Stimulated activated CD8-positive, alpha-beta memory T cell treated with anti-CD3 and anti-CD28 coated beads, Interleukin-15, amount 100 ng/mL, for 48 hours (primary cell): ENCODE data around the gene TGFA.
A peak's percentile ranks its signal among the peaks of the same experiment; 100 is the strongest.

ENCODE experiments used
- DNase-seq, 2 donors: peaks; one replicate each; pipeline ENCODE4 v3.0.0-alpha.2; 2020; ENCODE audit warnings: low read depth in 2 of 2

TGFA gene

DNA sequence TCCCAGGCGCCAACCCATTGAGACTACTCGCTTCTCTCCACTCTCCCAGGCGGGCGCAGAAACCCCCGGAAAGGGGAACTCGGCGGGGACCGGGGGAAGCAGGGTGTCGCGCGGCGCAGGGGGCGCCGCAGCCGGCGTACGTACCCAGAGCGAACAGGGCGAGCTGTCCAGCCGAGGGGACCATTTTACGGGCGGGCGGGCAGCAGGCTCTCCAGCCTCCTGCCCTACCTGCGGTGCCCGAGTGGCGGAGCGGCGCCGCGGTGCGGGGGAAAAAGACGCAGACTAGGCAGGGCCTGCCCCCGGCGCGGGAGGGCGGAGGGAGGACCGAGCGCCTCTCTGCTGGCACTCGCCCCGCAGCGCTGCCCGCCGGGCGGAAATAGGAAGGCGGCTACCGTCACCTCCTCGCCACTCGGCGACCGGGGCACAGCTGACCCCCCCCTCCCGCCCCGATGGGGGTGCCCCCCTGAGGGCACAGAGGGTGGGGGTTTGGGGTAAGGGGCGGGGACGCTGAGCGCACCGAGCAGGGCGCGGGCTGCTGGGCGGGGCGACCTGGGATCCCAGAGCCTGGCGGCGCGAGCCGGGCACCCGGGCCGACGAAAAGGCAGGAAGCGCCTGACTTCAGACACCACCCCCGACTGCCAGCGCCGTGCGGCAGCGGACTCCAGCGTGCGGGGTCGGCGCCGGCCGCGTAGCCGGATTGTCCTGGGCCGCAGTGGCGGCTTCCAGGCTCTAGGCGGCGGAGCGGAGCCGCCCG is at the start of gene TGFA:
TSS of gene TGFA (minus strand) at position 243 of the 754 bp plus-strand sequence. CDS start at position 184, 59 bp downstream.
- peak; percentile 47 to 54 for DNase-seq

DNA sequence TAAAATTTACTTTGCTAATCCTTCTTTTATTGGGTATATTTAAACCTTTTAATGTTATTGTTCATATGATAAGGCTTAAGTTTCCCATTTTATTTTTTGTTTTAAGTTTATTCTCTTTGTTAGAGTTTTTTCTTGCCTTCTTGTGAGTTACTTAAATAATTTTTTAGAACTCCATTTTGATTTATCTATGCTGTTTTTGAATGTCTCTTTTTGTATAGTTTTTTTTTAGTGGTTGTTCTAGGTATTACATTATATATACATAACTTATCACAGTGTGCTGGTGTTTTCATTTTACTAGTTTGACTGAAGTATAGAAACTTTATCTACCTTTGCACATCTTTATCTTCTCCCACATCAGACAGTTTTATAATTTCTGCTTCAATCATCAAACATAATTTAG is 49.4 kb upstream of the TGFA start:
- no peak for DNase-seq

DNA sequence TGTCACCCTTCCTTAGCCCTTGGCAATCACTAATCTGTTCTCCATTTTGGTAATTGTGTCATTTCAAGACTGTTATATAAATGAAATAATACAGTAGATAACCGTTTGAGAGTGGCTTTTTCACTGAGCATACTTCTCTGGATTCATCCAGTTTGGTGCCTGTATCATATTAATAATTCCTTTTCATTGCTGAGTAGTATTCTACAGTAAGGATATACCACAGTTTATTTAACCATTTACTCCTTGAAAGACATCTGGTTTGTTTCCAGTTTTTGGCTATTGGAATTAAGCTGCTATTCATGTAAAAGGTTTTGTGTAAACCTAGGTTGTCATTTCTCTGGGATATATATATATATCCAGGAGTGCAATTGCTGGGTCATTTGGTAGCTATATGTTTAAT is 44.6 kb upstream of the TGFA start:
- DNase-seq, result no peak

DNA sequence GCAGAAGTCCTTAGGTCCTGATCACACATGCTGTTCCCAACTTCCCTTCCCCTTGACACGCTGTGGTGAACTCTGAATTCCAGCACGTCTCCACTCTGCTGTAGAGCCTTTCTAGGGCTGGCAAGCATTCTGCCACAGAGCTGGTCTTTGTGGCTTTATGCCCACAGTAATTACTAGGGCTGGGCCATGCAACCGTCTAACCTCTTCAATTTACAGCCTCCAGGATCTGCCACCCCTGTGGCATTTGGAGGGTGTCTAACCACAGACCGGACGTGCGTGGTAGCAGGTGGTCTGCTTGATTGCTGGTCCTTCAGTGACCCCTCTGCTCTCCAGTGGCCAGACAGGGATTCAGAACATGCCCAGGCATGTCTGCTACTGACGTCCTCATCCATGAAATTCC is 43.1 kb upstream of the TGFA start:
- no peak for DNase-seq

DNA sequence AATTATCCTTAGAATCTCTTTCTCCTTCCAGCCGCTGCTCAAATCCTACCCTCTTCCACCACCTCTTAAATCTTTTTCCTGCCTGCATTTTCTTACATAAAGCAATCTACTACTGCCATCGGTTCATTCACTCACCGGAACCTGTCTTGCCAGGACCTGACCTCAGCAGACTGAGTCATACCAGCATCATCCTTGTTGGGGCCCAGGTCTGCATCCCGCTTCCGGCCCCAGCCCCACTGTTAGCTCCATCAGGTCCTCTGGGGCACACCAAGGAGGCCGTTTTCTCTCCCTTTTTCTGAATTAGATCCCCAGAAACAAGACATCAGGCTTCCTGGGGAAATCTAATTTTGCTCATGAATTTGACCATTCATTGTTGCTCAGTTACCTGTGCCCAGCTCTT is 42.7 kb upstream of the TGFA start:
- DNase-seq, result no peak

DNA sequence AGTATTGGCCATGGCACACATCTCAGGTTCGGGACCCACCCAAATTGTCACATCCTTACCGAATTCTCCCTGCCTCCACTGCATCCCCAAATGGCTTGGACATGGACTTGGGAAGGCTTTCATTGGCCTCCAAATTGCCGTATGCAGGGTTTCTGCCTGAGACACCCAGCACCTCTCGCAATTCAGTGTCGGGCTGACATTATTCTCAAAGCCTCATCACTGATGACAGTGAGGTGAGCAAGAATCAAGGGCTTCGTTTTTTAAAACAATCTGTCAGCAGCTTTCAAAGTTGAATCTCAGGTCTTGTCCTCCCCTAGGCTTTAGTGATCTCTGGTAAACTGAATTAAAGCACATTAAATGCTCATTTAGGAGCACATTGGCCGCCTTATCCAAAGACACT is 29.5 kb upstream of the TGFA start:
- no peak for DNase-seq

DNA sequence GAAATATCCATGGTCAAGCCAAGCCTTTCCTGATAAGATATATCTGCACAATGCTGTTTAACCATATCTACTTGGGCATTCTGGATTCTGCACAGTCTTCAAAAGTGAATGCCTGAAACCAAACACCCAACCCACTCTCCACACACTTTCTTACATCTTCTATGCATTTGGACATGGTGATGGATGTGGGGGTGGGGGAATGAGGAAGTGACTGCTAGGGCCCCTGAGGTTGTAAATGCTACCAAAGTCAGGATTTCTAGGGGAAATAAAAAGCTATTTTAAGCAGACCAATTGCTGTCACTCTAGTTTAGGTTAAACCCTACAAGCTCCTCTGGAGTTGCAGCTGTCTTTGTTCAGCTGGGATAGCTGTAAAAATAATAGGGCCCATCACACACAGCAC is 26.7 kb upstream of the TGFA start:
- DNase-seq, result no peak

DNA sequence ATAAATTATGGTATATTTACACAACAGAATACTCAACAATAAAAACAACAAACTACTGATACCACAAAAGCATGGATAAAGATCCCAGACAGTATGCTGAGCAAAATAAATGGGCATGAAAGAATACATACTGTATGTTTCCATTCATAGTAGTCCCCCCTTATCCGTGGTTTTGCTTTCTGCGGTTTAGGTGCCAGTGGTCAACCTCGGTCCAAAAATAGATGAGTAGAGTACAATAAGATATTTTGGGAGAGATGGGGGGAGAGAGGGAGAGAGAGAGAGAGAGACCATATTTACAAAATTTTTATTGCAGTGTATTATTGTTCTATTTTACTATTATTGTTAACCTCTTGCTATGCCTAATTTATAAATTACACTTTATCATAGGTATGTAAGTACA is 21.0 kb upstream of the TGFA start:
- no peak for DNase-seq

DNA sequence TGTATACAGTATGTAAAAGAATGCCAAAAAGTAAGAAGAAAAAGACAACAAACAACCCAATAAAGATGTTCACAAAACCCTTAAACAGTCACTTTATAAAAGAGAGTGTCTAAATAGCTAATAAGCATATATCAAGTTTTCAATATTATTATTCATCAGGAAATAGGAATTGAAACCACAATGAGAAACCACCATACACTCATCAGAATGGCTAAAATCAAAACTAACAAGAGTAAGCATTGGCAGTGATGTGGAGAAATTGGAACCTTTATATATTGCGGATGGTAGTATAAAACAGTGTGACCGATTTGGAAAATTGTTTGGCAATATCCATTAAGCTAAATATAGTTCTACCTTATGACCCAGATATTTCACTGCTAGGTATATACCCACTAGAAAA is 20.5 kb upstream of the TGFA start:
- DNase-seq, result no peak

DNA sequence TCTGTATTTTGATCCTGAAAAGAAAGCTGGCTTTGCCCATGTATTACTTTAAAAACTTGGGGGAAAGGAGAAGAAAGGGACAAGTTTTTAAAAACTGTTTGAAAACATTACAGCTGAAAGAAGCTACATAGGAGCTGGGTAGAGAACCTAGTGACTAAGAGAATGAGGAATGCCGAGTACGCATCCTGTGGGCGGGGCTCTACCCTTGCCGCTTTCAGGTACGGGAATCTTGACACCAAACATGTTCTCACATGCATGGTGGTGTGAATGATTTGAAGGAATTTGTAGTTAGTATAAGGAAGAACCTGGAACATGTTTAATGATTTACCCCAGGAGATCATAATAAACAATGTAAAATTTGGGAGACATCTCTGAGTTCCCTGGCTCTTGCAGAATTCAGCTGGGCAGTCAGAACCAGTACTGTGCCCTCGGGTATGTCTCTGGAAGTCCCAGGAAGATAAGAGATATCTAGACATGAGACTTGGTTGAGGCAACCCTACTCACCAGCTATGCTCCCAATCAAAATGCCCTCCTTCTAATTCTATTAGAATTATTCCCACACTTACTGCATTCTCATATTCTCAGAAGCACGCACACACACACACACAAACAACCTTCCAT is 16.5 kb upstream of the TGFA start:
- DNase-seq, result no peak

DNA sequence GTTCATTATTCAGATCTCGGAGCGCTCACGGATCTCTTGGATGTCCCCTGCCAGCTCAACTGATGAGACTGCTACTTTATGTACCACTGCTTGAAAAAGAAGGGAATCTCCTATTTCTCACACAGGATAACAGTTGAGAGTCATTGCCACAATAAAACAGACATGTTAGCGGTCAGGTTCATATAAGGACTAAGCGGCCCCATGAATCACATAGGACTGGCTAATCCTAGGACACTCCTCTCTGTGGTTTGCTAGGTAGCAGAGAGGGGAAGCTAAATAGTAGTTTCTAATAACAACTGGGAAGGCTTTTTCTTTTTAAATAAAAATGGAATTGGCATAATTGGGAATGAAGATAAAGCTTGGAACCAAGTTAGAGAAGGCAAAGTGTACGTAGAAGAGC is 15.9 kb upstream of the TGFA start:
- no peak for DNase-seq

DNA sequence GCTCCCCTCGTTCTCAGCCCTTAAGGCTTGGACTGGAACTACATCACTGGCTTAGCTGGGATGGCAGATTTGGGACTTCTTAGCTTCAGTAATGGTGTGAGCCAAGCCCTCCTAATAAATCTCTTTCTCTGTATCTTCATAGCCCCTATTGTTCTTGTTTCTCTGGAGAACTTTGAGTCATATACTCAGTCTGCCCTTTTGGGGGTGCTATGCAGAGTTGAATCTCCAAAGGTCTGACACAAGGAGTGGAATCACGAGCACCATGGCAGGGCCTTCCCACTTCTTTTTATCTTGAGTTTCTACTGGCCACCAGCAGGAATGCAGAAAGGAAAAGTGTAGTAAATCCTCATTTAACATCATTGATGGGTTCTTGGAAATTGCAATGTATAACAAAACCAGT is 13.3 kb upstream of the TGFA start:
- DNase-seq, result no peak

DNA sequence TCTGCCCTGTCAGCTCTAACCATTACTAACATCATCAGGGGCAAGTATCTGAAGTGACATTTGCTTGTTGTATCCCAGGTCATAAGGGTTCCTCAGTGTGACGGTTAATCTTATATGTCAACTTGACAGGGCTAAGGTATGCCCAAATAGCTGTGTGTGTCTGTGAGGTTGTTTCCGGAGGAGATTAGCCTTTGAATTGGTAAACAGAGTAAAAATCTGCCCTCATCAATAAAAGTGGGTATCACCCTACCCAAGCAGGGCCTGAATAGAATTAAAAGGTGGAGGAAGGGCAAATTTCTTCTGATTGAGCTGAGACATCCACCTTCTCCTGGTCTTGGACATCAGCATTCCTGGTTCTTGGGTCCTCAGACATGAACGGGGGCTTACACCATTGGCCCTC is 12.8 kb upstream of the TGFA start:
- no peak for DNase-seq

DNA sequence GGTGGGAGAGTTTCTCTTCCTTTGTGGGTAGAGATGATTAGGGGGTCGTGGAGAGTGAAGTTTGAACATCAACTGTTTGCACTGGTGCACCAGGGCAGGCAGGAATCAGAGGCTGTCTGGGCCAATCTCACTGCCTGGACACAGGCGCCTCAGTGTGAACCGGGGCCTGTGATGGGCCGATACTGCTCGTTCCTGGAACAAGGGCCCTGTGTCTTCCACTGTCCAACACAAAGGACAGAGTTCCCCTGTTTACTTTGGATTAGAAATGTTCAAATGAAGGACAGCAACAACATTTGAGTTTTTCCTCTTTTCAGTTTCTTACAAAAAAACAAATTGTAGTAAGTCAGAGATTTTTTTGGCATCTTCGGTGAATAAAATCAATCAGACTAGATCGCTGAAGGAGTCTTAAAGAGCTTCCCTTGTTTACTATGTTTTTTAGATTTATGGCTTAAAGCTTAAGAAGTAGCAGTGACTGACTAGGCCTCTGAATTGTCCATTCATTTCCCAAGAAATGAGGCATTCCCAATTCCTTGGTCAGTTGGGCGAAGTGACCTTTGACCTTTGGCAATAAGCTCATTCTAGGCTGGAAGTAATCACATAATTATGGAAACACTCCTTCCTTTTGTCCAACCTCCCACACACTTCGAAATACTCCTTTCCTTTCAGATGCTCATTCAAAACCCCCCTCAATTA is 11.6 kb upstream of the TGFA start:
- DNase-seq, result no peak

DNA sequence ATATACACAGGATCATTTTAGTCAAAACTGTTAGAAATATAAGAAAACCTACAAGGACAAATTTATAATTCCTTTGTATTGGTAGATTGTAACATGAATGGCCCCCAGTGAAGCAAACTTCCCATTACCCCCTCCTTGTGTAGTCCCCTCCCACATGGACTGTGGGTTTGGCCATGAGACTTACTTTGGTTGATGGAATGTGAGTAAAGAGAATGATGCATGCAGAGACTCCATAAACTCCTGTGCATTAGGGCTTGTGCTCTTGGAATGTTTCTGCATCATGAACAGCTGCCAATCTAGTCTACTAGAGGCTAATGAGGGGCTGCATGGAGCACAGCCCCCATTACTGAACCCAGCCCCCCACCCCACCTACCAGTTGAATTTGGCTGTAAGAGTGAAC is 8.3 kb upstream of the TGFA start:
- no peak for DNase-seq

DNA sequence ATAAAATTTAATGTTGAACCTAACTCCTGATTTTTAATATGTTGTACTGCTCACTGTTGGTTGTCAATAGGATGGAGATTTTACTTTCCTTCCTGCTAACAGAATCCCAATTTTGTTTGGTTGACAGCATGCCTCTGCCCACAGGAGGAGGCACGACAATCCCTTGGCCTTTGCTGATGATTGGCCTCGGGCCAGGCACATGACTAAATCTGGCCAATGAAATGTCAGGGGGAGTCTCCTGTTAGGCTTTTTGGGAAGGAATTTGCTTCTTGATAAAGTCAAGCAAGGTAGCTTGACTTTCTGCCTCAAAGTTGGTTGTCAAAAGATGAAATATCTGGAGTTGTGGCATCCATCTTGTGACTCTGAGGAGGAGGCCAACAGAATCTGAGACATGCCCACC is 6.8 kb upstream of the TGFA start:
- DNase-seq, result no peak

DNA sequence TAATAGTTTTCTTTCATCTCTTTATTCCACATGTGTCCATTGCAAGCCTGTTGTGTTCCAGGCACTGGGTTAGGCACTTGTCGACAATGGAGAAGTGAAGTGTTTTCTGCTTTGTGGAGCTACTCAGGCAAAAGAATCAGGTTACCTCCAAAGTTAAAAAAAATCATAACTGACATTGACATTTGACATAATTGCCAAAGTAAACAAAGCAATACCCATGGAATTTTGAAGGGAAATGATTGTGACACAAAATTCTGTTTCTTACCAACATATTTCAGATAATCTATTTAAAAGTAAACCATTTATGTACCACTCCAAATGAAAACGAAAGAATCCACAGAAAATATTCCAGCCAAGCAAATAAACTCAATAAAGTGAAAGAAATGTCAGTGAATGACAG is 6.4 kb upstream of the TGFA start:
- no peak for DNase-seq

DNA sequence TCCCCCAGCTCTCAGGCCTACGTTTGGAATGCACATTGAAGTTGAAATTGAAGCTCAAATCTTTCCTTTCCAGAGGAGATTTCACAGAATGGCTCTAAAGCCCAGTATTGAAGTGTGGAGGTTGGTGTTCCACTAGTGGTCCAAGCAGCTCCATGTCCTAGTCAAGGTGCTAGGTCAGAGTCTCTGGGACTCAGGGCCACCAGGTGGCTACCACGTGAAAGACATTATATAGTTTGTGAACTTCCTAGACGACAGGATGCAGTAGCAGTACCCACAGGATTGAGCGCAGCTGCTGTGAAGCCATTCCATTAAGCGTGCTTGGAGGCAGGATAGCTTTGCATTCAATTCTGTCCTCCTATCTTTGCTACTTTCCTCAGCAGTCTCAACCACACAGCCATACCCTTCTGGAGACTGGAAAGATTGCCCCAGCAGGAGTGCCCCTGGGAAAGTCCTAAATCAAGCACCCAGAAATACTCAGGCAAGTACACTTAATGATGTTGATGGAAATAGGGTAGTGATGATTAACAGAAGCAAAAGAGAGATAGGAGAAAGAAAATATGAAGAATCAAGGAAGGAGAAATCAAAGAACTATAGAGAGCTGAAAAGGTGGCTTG is 4.7 kb upstream of the TGFA start:
- DNase-seq, result no peak

DNA sequence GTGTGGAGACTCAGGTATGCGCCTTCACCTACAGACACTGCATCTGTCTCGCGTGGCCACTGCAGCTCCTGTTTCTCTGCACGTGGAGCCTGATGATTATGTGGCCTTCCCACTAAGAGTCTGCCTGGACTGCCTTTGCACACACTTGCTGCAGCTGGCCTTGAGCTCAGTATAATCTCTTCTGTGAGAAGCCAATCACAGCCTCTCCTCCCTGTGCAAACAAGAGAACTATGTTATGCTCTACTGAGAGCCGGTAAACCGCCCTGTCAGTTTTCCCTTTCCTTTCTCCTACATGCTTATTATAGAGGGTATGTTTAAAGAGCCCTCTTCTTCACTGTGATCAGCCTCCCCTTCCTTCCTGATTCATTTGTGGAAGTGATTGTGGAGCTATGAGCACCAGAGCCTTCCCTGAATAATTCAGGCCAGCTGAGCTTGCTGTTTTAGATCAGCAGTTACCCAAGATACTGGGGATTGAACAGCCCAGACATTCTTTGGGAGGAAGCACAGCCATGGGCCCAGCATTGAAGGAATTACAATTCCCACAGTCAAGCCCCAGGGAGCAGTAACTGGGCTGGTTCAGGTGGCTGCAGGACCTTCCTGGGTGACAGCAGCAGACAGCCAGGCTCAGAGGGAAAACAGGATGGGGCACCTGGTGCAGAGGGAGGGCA is 3.7 kb upstream of the TGFA start:
- DNase-seq, result no peak

DNA sequence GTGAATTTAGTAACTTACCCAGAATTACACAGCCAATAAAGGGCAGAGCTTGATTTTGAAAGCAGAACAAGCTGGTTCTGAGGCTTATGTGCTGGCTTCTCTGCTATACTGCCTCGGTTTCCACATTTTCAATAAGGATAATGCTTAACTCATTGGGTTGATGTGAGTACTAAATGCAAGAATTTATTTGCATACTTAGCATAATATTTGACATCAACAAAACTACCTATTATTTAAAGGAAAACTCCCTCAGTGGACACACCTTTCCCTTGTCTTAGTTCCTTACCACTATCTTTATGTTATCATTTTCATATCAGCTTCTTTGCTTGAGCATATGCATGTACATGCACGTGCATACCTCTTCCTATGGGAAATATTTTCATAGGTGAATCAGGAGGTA is 3.0 kb upstream of the TGFA start:
- DNase-seq, result no peak

DNA sequence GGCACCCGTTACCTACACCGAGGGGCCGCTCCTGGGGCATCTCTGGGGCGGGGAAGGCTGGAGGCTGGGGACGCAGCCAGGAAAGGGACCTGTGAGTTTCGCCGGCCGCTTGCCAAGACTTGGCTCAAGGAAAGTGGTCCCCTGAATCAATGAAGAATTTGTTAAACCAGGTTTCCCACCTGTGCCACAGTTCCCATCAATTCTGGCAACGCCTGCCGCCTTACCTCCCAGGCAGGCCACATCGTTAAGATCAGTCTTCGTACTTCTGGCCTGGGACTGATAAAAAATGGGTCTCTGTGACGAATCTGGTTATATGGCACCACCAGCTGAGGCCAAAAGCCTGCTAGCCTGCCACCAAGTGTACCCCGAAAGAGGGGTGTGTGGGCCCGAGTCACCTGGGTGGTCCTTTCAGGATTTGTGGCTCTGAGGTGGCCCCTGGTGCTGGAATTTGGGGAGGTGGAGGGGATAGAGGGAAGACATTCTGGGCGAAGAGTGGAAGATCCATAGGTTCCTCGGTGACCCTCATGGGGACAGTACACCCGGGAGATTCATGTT is 789 bp upstream of the TGFA start:
- no peak for DNase-seq

DNA sequence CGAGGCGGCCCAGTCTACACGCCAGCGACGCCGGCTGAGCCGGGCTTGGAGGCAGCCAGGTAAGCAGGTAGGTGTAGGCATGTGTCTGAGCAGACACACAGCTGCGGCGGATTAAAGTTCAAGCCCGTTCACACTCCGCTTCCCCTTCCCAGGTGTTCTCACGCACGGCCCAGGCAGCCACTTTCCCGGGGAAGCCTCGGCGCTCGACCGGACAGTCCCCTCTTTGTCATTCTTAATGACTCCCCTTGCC is 367 bp downstream of the TGFA start:
- DNase-seq, result peak in 1 of 2 donors; percentile 1
